Brain microvascular endothelial cell (primary cell): Measurements from ENCODE around the gene ELAVL1.
A peak's percentile ranks its signal among the peaks of the same experiment; 100 is the strongest.

Experiments used
- DNase-seq: peaks from one replicate; pipeline ENCODE4 v3.0.0-alpha.2; 2020
- H3K27ac ChIP-seq: fragments of 250-450 bp; sonication (Bioruptor Pico); 2 replicates; pipeline ENCODE4 v1.5.1; 2020; ENCODE audit warnings: mild to moderate bottlenecking, moderate library complexity
- H3K27me3 ChIP-seq: fragments of 250-450 bp; sonication (Bioruptor Pico); replicated peaks from 2 replicates; pipeline ENCODE4 v1.5.1; 2020; ENCODE audit warnings: mild to moderate bottlenecking
- H3K36me3 ChIP-seq: fragments of 250-450 bp; sonication (Bioruptor Pico); replicated peaks from 2 replicates; pipeline ENCODE4 v1.5.1; 2020; ENCODE audit warnings: mild to moderate bottlenecking
- H3K4me3 ChIP-seq: 2 replicates; pipeline ENCODE4 v1.5.1; 2011; ENCODE audit warnings: low read depth, mild to moderate bottlenecking, control low read depth, low read length, moderate library complexity
- in situ Hi-C: cut with HindIII; loops from 2 replicates; pipeline ENCODE4 v1.10.0; 2017; ENCODE audit warnings: low sequenced_read_pairs, low pct_ligation_motif_present
- TF ChIP-seq, protein P1 (sequence below): IDR thresholded peaks from 2 replicates; pipeline ENCODE4 v1.5.1; 2011; ENCODE audit warnings: low read depth, mild to moderate bottlenecking, moderate library complexity, low read length, control low read depth, inconsistent platforms; ENCODE audit errors: missing control alignments

ELAVL1 gene

GRCh38 chr19:7923295-7924191, 81.9 kb downstream of the ELAVL1 start:
- H3K4me3 ChIP-seq = no peak overlapping the region
- H3K27ac ChIP-seq = no peak overlapping the region
- H3K36me3 ChIP-seq = peaks cover 10% of the 10 kb centered on the region
- in situ Hi-C loops = no loop called here
- TF ChIP-seq, protein P1, sequence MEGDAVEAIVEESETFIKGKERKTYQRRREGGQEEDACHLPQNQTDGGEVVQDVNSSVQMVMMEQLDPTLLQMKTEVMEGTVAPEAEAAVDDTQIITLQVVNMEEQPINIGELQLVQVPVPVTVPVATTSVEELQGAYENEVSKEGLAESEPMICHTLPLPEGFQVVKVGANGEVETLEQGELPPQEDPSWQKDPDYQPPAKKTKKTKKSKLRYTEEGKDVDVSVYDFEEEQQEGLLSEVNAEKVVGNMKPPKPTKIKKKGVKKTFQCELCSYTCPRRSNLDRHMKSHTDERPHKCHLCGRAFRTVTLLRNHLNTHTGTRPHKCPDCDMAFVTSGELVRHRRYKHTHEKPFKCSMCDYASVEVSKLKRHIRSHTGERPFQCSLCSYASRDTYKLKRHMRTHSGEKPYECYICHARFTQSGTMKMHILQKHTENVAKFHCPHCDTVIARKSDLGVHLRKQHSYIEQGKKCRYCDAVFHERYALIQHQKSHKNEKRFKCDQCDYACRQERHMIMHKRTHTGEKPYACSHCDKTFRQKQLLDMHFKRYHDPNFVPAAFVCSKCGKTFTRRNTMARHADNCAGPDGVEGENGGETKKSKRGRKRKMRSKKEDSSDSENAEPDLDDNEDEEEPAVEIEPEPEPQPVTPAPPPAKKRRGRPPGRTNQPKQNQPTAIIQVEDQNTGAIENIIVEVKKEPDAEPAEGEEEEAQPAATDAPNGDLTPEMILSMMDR = no peak
- DNase-seq = no peak
- H3K27me3 ChIP-seq = no peaks in the 10 kb centered on the region

DNA sequence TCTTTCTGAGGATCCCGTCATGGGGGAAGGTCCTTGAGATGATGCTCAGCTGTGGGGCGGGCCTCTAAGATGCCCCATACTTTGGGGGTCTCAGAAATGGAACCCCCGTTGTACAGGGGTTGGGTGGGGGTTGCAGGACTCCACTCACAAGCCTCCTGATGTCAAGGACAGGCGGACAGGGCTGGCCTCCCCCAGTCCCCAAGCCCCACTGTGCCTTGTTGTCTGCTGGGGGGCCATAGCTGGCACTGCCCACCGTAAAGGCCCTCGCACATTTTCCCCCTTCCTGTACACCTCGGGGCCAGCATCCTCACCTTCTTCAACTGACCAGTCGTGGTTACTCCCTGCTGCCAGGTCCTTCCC, 82.6 kb downstream of the ELAVL1 start:
- H3K27me3 ChIP-seq = no peaks in the 10 kb centered on the region
- no peak for DNase-seq
- H3K4me3 ChIP-seq = no peak overlapping the region
- TF ChIP-seq, protein P1 = no peak
- in situ Hi-C loops = no loop called here
- H3K27ac ChIP-seq = no peak overlapping the region
- H3K36me3 ChIP-seq = peaks cover 10% of the 10 kb centered on the region

- in situ Hi-C loops = no loop called here
- Histone ChIP-seq H3K27me3 (peaks cover 1% of the 10 kb centered on the region), H3K27ac (no peak overlapping the region), H3K36me3 (peaks cover 10% of the 10 kb centered on the region), H3K4me3 (no peak overlapping the region)
- TF ChIP-seq, protein P1 = no peak
- DNase-seq = no peak
Observed at GRCh38 chr19:7921967-7922835, 83.2 kb downstream of the ELAVL1 start.

DNA sequence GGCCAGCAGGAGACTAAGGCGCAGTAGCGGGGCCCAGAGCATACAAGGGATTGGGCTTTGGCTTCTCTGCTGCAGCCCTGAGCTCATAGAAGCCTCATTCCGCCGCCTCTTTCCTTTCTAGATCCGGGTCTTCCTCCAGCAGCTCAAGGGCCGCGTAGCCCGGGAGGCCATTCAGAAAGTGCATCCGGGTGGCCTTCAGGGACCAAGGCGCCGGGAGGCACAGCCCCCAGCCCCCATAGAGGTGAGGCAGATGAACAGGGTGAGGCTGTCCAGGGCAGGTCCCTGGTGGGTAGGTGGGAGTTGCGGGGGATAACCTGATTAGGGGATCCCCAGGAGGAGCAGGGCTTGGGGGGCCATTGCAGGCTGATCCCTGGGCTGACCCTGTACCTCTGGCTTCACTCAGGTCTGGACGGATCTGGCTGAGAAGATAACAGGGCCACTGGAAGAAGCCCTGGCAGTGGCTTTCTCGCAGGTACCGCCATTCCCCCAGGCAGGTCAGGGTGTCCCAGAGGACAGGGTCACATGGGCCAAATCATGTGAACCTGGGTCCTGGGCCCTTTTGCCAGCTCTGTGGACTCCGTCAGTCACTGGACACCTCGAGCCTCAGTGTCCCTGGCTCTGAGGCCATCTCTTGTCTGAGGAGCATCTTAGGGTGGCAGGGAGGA, 84.0 kb downstream of the ELAVL1 start:
- H3K36me3 ChIP-seq = peaks cover 10% of the 10 kb centered on the region
- no peak for DNase-seq
- TF ChIP-seq, protein P1 = no peak
- peaks cover 8% of the 10 kb centered on the region for H3K27me3 ChIP-seq
- H3K27ac ChIP-seq = peak overlapping the region; percentile 54
- in situ Hi-C loops = no loop called here
- peak overlapping the region; percentile 57 for H3K4me3 ChIP-seq

DNA sequence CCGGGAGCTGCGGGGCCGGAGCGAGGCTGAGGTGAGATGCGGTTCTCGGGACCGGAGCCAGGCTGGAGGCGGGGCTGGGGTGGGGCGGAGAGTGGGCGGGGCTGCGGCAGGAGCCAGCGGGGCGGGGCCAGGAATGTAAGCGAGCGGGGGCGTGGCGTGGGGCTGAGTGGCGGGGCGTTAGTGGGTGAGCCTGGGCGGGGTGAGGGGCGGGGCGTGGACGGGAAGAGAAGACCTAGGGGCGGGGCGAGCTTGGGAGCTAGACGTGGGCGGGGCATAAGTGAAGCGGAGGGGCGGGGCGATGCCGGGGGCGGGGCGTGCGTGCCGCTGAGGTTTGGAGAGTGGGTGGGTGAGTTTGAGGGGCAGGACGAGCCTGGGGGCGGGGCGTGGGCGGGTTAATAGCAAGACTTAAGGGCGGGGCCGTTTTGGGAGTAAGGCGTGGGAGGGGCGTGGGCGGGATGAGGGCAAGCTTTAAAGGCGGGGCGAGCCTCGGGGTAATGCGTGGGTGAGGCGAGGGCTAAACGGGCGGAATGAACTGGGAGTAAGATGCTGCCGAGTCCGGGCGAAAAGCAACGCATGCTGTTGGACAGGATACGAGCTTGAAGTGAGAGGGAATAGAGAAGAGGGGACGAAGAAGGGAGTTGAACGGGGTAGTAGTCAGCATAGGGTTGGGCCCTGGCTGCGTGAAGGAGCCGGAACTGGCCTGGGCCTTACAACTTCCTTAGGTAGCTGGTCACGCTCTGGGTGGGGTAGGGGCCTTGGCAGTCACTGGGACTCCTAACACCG, 84.7 kb downstream of the ELAVL1 start:
- H3K27ac ChIP-seq = peak overlapping the region; percentile 54
- in situ Hi-C loops = no loop called here
- DNase-seq = peak; percentile 98
- H3K27me3 ChIP-seq = peaks cover 11% of the 10 kb centered on the region
- peak overlapping the region; percentile 66 for H3K4me3 ChIP-seq
- TF ChIP-seq, protein P1 = no peak
- peaks cover 10% of the 10 kb centered on the region for H3K36me3 ChIP-seq
